ENCODE measurements around the gene ANKRD61.
"Not testable (repeated sequence)": the region's sequence is repeated elsewhere in the genome, so short reads cannot be mapped to it uniquely, and the experiment has no call there.

Gene ANKRD61

GRCh38 chr7:6074612-6075380, 43.6 kb downstream of the ANKRD61 start:
- TF ChIP-seq CTCF (IDR thresholded peaks at IDR 0.05; ENCODE audit: borderline replicate concordance, insufficient read depth, low read depth, low read length): no peak
- no peak overlapping the region for H3K4me3 ChIP-seq (ENCODE audit: low read depth, low read length)

- H3K4me3 ChIP-seq (ENCODE audit: low read depth, low read length): no peak overlapping the region
- TF ChIP-seq CTCF (IDR thresholded peaks at IDR 0.05; ENCODE audit: borderline replicate concordance, insufficient read depth, low read depth, low read length): no peak
These were observed 47.4 kb downstream of the ANKRD61 start for GRCh38 chr7:6078548-6078947.

GRCh38 chr7:6083047-6083446, 51.9 kb downstream of the ANKRD61 start:
- not testable (repeated sequence) for H3K4me3 ChIP-seq (ENCODE audit: low read depth, low read length)

Data from GM12875 (cell line).